SK-N-SH treated with all-trans-retinoic acid at 6 μM for 48 hours (cell line): ENCODE results near the gene PNLDC1.
A peak's percentile ranks its signal among the peaks of the same experiment; 100 is the strongest.

ENCODE experiments used
- ATAC-seq: fragments of 200-7000 bp; cut with Tn5 transposase; 3 replicates; pipeline ENCODE4 v1.9.1; 2020; ENCODE audit warnings: mild to moderate bottlenecking, moderate library complexity
- ARNTL ChIP-seq: fragments of 450-650 bp; formaldehyde crosslinking; IDR thresholded peaks from 2 replicates; pipeline ENCODE4 v1.5.0; 2020; ENCODE audit warnings: low read depth, mild to moderate bottlenecking, moderate library complexity, borderline replicate concordance
- BACH2 ChIP-seq: fragments of 250-450 bp; sonication (Bioruptor Pico); IDR thresholded peaks from 2 replicates; pipeline ENCODE4 v1.9.0; 2021; ENCODE audit warnings: mild to moderate bottlenecking, borderline replicate concordance
- CREB5 ChIP-seq: fragments of 250-450 bp; sonication (Bioruptor Pico); IDR thresholded peaks from 2 replicates; pipeline ENCODE4 v1.5.1; 2020; ENCODE audit warnings: low read depth, mild to moderate bottlenecking, moderate library complexity
- CSDC2 ChIP-seq: fragments of 250-450 bp; sonication (Bioruptor Pico); IDR thresholded peaks from 2 replicates; pipeline ENCODE4 v1.5.0; 2020; ENCODE audit warnings: mild to moderate bottlenecking, moderate library complexity
- CSRNP3 ChIP-seq: fragments of 250-450 bp; sonication (Bioruptor Pico); IDR thresholded peaks from 2 replicates; pipeline ENCODE4 v1.5.1; 2021; ENCODE audit warnings: mild to moderate bottlenecking, moderate library complexity
- ISL1 ChIP-seq: fragments of 250-450 bp; sonication (Bioruptor Pico); IDR thresholded peaks from 2 replicates; pipeline ENCODE4 v2.1.2; 2022; ENCODE audit warnings: mild to moderate bottlenecking, moderate library complexity
- OSR1 ChIP-seq: fragments of 250-450 bp; sonication (Bioruptor Pico); IDR thresholded peaks from 2 replicates; pipeline ENCODE4 v1.8.0; 2022; ENCODE audit warnings: moderate library complexity, mild to moderate bottlenecking, inconsistent platforms
- PATZ1 ChIP-seq: fragments of 250-450 bp; sonication (Bioruptor Pico); IDR thresholded peaks from 2 replicates; pipeline ENCODE4 v1.8.0; 2020; ENCODE audit warnings: mild to moderate bottlenecking, moderate library complexity, borderline replicate concordance
- PPARA ChIP-seq: fragments of 250-450 bp; sonication (Bioruptor Pico); IDR thresholded peaks from 2 replicates; pipeline ENCODE4 v1.5.0; 2020; ENCODE audit warnings: mild to moderate bottlenecking, borderline replicate concordance
- RARB ChIP-seq: fragments of 250-450 bp; sonication (Bioruptor Pico); IDR thresholded peaks from 2 replicates; pipeline ENCODE4 v1.8.0; 2021; ENCODE audit warnings: mild to moderate bottlenecking, moderate library complexity
- SNAI2 ChIP-seq: fragments of 250-450 bp; sonication (Bioruptor Pico); IDR thresholded peaks from 2 replicates; pipeline ENCODE4 v1.5.0; 2020; ENCODE audit warnings: mild to moderate bottlenecking, moderate library complexity
- TCF4 ChIP-seq: fragments of 250-450 bp; sonication (Bioruptor Pico); IDR thresholded peaks from 2 replicates; pipeline ENCODE4 v1.8.0; 2021; ENCODE audit warnings: mild to moderate bottlenecking, moderate library complexity, borderline replicate concordance
- ZC3H10 ChIP-seq: fragments of 250-450 bp; sonication (Bioruptor Pico); IDR thresholded peaks from 2 replicates; pipeline ENCODE4 v1.5.1; 2021; ENCODE audit warnings: mild to moderate bottlenecking, moderate library complexity
- ZFP3 ChIP-seq: fragments of 250-450 bp; sonication (Bioruptor Pico); IDR thresholded peaks from 2 replicates; pipeline ENCODE4 v1.5.0; 2020; ENCODE audit warnings: mild to moderate bottlenecking, moderate library complexity
- ZFP30 ChIP-seq: fragments of 450-650 bp; formaldehyde crosslinking; IDR thresholded peaks from 2 replicates; pipeline ENCODE4 v1.5.0; 2022; ENCODE audit warnings: mild to moderate bottlenecking, moderate library complexity
- ZNF565 ChIP-seq: fragments of 450-650 bp; formaldehyde crosslinking; conservative IDR thresholded peaks from 2 replicates; pipeline ENCODE4 v1.5.0; 2020; ENCODE audit warnings: low read depth, mild to moderate bottlenecking, moderate library complexity
- ZNF70 ChIP-seq: fragments of 450-650 bp; formaldehyde crosslinking; IDR thresholded peaks from 2 replicates; pipeline ENCODE4 v1.5.0; 2020; ENCODE audit warnings: mild to moderate bottlenecking, moderate library complexity
- ZNF8 ChIP-seq: fragments of 450-650 bp; formaldehyde crosslinking; IDR thresholded peaks from 2 replicates; pipeline ENCODE4 v1.5.0; 2020; ENCODE audit warnings: mild to moderate bottlenecking, moderate library complexity

The PNLDC1 gene

GRCh38 chr6:159858259-159858658 is 58.2 kb downstream of the PNLDC1 start:
- ATAC-seq = no peak
- TF ChIP-seq ZFP3 (no peak), PATZ1 (CRISPR knock-in tag) (no peak), ZNF70 (CRISPR knock-in tag) (no peak), SNAI2 (CRISPR knock-in tag) (no peak), CSRNP3 (no peak), ZC3H10 (CRISPR knock-in tag) (no peak)
- TF ChIP-seq, all 23 proteins: peak for 0

GRCh38 chr6:159860482-159860881 is 60.4 kb downstream of the PNLDC1 start:
- TF ChIP-seq PPARA (CRISPR knock-in tag) (no peak), BACH2 (CRISPR knock-in tag) (no peak), ISL1 (CRISPR knock-in tag) (no peak), PATZ1 (CRISPR knock-in tag) (no peak), ZFP30 (CRISPR knock-in tag) (no peak)
- ATAC-seq = no peak

GRCh38 chr6:159862103-159862502 is 62.0 kb downstream of the PNLDC1 start:
- no peak for ATAC-seq
- TF ChIP-seq CREB5 (CRISPR knock-in tag) (no peak), RARB (no peak), OSR1 (CRISPR knock-in tag) (no peak), CSDC2 (CRISPR knock-in tag) (no peak), ZNF8 (CRISPR knock-in tag) (no peak), ZNF565 (no peak), SNAI2 (CRISPR knock-in tag) (no peak), ZNF70 (CRISPR knock-in tag) (no peak), ZFP3 (no peak), TCF4 (no peak), ZFP30 (CRISPR knock-in tag) (no peak)
- TF ChIP-seq, all 23 proteins: peak for 0

- ATAC-seq = peak; percentile 92
These were observed 63.3 kb downstream of the PNLDC1 start for GRCh38 chr6:159863341-159863740.

- ATAC-seq = no peak
- TF ChIP-seq CREB5 (CRISPR knock-in tag) = no peak
- TF ChIP-seq BACH2 (CRISPR knock-in tag) = no peak
- no peak for TF ChIP-seq ARNTL (CRISPR knock-in tag)
- TF ChIP-seq PPARA (CRISPR knock-in tag) = no peak
- TF ChIP-seq, all 23 proteins: peak for 0
These were observed 65.3 kb downstream of the PNLDC1 start for GRCh38 chr6:159865226-159865920.
